Measurements from ENCODE around the gene BCAP31. TPM values are rescaled to one million over a fixed set of nuclear protein-coding genes. Genes with fewer than 3 reads are reported as not detected.
A peak's percentile ranks its signal among the peaks of the same experiment; 100 is the strongest.

BCAP31 gene
- total RNA-seq, 2 experiments from 2014 or later = 42.1 to 43.1 TPM

DNA sequence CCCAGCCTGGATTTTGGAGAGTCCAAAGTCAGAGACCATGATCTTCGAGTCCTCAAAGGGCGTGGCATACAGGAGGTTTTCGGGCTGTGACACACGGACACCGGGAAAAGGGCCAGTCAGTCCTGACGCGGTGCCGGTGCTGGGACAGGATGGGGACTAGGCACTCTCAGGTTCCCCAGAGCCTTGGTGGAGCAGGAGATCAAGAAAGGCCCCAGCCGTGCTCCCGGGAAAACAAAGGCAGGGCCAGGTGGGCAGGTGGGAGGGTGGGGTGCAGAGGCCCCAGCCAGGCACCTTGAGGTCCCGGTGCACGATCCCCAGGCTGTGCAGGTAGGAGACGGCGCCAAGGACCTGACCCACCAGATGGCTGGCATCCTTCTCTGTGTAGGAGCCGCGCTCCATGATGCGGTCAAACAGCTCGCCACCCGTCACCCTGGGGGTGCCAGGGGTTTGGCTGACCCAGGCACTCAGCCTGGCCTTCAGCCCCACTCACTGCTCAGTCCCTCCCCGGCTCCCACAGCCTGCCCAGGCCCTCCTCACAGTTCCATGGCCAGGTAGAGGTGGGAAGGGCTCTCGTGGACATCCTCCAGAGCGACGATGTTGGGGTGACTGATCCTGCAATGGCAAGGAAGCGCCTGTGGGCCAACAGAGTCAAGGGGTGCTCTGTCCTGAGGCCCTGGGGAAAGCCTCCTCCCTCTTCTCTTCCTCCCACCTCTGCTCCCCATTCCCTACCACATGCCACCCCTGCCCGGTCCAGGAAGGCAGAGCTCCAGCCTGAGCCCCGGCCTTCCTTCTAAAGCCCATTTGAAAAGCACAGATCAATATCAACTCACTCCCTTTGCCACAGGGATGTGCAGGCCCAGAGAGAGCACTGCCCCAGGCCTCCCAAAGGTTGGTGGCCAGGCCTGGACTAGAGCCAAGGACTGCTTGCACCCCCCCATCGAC lies 52.3 kb downstream of the BCAP31 start:
- ChIA-PET POLR2A (no interaction called here), CTCF (no interaction called here)
- H3K36me3 ChIP-seq (ENCODE audit: insufficient read depth, low read length) = no peaks in the 10 kb centered on the region
- intact Hi-C loops (cut with DNase I, micrococcal nuclease) = no loop called here
- peaks cover 7% of the 10 kb centered on the region for H3K4me1 Mint-ChIP-seq (ENCODE audit: low read depth)
- H3K27ac ChIP-seq (ENCODE audit: low read depth in 1 of 2, low read length in 2 of 2) = no peak overlapping the region
- no peak overlapping the region for H3K4me3 ChIP-seq (ENCODE audit: low read length)
- TF ChIP-seq, protein P1, sequence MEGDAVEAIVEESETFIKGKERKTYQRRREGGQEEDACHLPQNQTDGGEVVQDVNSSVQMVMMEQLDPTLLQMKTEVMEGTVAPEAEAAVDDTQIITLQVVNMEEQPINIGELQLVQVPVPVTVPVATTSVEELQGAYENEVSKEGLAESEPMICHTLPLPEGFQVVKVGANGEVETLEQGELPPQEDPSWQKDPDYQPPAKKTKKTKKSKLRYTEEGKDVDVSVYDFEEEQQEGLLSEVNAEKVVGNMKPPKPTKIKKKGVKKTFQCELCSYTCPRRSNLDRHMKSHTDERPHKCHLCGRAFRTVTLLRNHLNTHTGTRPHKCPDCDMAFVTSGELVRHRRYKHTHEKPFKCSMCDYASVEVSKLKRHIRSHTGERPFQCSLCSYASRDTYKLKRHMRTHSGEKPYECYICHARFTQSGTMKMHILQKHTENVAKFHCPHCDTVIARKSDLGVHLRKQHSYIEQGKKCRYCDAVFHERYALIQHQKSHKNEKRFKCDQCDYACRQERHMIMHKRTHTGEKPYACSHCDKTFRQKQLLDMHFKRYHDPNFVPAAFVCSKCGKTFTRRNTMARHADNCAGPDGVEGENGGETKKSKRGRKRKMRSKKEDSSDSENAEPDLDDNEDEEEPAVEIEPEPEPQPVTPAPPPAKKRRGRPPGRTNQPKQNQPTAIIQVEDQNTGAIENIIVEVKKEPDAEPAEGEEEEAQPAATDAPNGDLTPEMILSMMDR (IDR thresholded peaks at IDR 0.05) = no peak
- no peak for ATAC-seq (ENCODE audit: poor library complexity)
- no peak for DNase-seq
- H3K27me3 Mint-ChIP-seq = peaks cover 25% of the 10 kb centered on the region
- no peaks in the 10 kb centered on the region for H3K36me3 Mint-ChIP-seq (ENCODE audit: low read depth)
- no peaks in the 10 kb centered on the region for H3K9me3 Mint-ChIP-seq
- H3K27me3 ChIP-seq (ENCODE audit: control insufficient read depth in 1 of 2, insufficient read depth in 2 of 2, low read length in 2 of 2) = peaks cover 0 to 10% of the 10 kb centered on the region in 2 experiments
- H3K9me3 ChIP-seq (ENCODE audit: control insufficient read depth in 1 of 2, insufficient read depth in 1 of 2, low read length in 2 of 2) = no peaks in the 10 kb centered on the region
- H3K4me3 Mint-ChIP-seq = no peak overlapping the region
- H3K27ac Mint-ChIP-seq = no peak overlapping the region
- H3K4me1 ChIP-seq (ENCODE audit: insufficient read depth, low read length) = peaks cover 18% of the 10 kb centered on the region

DNA sequence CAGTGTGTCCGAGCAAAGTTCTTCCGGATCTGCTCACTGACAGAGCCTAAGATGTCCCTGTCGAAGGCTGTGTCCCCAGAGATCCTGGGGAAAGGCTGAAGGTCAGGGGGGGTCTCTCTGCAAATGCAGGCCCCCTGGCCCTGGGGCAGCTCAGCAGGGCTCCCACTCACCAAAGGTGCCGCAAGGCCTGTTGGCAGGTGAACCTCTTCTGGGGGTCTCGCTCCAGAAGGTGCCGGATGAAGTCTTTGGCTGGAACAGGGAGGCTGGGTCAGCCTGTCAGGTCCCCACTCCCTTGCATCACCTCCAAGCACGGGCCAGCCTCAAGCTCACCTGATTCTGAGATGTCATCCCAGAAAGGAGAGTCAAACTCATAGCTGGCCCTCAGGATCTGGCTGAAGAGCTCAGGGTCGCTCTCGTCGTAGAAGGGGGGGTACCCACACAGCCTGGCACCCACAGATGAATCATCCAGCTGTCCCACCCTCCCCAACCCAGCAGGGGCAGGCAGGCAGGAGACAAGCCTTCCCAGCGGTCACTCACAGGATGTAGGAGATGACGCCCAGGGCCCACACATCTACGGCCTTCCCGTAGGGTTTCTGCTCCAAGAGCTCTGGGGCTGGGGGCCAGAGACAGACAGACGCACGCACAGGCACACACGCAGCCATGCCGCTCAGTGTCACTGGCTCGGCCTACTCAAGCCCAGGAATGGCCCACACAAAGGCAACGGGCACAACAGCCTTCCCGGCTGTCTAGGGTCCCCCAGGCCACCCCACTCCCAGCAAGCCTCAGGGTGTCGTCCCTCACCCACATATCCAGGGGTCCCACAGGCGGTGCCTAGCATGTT lies 53.2 kb downstream of the BCAP31 start:
- no peaks in the 10 kb centered on the region for H3K9me3 Mint-ChIP-seq
- no peak overlapping the region for H3K4me3 ChIP-seq (ENCODE audit: low read length)
- peak in 1 of 14 experiments; percentile 5 for DNase-seq
- H3K4me1 ChIP-seq (ENCODE audit: insufficient read depth, low read length) = peaks cover 18% of the 10 kb centered on the region
- H3K9me3 ChIP-seq (ENCODE audit: control insufficient read depth in 1 of 2, insufficient read depth in 1 of 2, low read length in 2 of 2) = no peaks in the 10 kb centered on the region
- no peak overlapping the region for H3K27ac ChIP-seq (ENCODE audit: low read depth in 1 of 2, low read length in 2 of 2)
- intact Hi-C loops (cut with DNase I, micrococcal nuclease) = no loop called here
- CTCF ChIA-PET = no interaction called here
- POLR2A ChIA-PET = no interaction called here
- H3K27ac Mint-ChIP-seq = no peak overlapping the region
- no peak overlapping the region for H3K4me3 Mint-ChIP-seq
- peaks cover under 1 to 10% of the 10 kb centered on the region in 2 experiments for H3K27me3 ChIP-seq (ENCODE audit: control insufficient read depth in 1 of 2, insufficient read depth in 2 of 2, low read length in 2 of 2)
- no peaks in the 10 kb centered on the region for H3K36me3 ChIP-seq (ENCODE audit: insufficient read depth, low read length)
- no peaks in the 10 kb centered on the region for H3K36me3 Mint-ChIP-seq (ENCODE audit: low read depth)
- TF ChIP-seq, protein P1 (IDR thresholded peaks at IDR 0.05) = no peak
- H3K27me3 Mint-ChIP-seq = peaks cover 22% of the 10 kb centered on the region
- no peak for ATAC-seq (ENCODE audit: poor library complexity)
- H3K4me1 Mint-ChIP-seq (ENCODE audit: low read depth) = peaks cover 7% of the 10 kb centered on the region

DNA sequence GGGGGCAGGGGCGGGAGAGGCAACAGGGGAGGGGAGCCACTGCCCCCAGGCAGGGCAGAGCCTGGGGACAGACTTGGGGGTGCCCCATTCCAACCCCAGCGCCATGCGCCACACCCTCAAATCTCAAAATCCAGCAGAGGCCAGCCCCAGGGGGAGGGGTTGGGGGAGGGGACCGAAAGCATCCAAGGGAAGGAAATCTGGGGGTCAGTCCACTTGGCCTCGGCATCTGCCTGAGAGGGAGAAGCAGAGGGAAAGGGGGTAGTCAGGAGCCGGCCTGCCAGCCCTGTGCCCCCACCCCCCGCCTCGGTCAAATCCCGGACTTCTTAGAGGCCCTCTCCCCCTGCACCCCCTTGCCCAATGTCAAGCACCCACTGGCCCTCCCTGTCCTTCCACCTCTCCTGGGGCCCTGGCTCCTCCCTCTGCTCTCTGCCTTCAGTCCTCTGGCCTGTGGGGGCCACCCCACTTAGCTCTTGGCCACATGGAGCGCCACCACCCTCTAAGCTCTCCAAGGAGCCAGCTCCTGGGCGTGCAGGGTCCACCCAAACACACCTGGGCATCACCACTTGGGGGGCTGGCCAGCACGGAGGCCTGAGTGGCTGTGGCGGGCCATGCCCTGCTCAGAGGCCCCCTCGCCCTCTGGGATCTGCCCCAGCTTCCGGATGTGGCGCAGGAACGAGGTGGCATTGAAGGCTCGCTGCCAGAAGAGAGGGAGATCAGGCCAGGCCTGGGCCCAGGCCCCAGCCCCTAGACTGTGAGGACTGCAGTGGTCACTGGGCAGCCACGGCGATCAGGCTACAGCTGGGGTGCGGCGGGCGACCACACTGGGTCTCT lies 54.1 kb downstream of the BCAP31 start:
- Histone ChIP-seq H3K4me1 (ENCODE audit: insufficient read depth, low read length) (peaks cover 18% of the 10 kb centered on the region), H3K27me3 (ENCODE audit: control insufficient read depth in 1 of 2, insufficient read depth in 2 of 2, low read length in 2 of 2) (peaks cover 2 to 8% of the 10 kb centered on the region in 2 experiments), H3K4me3 (ENCODE audit: low read length) (no peak overlapping the region), H3K27ac (ENCODE audit: low read depth in 1 of 2, low read length in 2 of 2) (no peak overlapping the region), H3K36me3 (ENCODE audit: insufficient read depth, low read length) (no peaks in the 10 kb centered on the region), H3K9me3 (ENCODE audit: control insufficient read depth in 1 of 2, insufficient read depth in 1 of 2, low read length in 2 of 2) (no peaks in the 10 kb centered on the region)
- Mint-ChIP-seq H3K4me3 (no peak overlapping the region), H3K9me3 (no peaks in the 10 kb centered on the region), H3K4me1 (ENCODE audit: low read depth) (peaks cover 7% of the 10 kb centered on the region), H3K36me3 (ENCODE audit: low read depth) (no peaks in the 10 kb centered on the region), H3K27ac (no peak overlapping the region), H3K27me3 (peaks cover 20% of the 10 kb centered on the region)
- ChIA-PET POLR2A (no interaction called here), CTCF (interaction anchor here (1.3 kb wide), 1 partner anchor 728 kb away, joined by 4 read pairs; no protein-coding TSS in a partner anchor)
- intact Hi-C loops (cut with DNase I, micrococcal nuclease) = loop anchor here (1.0 to 5.0 kb wide), 4 partner anchors 115 to 711 kb away; no protein-coding TSS in a partner anchor
- DNase-seq (peak in 1 of 14 experiments; percentile 11), ATAC-seq (ENCODE audit: poor library complexity) (no peak)
- TF ChIP-seq, protein P1 (IDR thresholded peaks at IDR 0.05) = no peak
